Ovary (tissue), 3 donors: ENCODE results near the gene TPK1.

Experiments
- EP300 ChIP-seq: sonication (generic); formaldehyde crosslinking; IDR thresholded peaks from one replicate; pipeline ENCODE4 v1.6.1; 2017; ENCODE audit warnings: antibody characterized with exemption
- POLR2A ChIP-seq: fragments of 450-650 bp; IDR thresholded peaks from one replicate; pipeline ENCODE4 v1.6.1; 2017; ENCODE audit warnings: antibody characterized with exemption, mild to moderate bottlenecking, moderate library complexity
- TF ChIP-seq, protein P1 (sequence below), 3 donors: fragments of 450-650 bp in 2 of 3; fragments of 200-600 bp in 1 of 3; IDR thresholded peaks; one replicate each; pipeline versions ENCODE4 v1.5.1 to v1.8.0; 2016 to 2022; ENCODE audit warnings: antibody characterized with exemption in 3 of 3, mild to moderate bottlenecking in 1 of 3
- donor health status: DM: no; HTN: no; CAD: no.

DNA sequence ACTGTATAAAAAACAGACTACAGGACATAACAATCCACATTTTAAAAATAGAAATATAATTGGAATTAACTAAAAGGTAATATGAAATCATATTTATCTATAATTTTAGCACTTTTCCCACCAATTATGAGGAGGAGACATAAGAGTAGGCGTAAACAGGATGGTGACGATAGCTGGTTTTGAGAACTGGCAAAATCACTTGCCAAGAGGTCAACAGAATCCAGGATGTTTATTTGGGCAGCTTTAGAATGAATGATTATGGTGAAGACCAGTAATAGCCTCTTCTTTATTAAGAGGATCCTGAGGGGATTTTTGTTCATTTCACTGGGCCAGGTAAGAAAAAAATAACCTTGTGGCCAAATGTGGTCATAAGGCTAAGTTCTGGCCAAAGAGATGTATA is 67.2 kb downstream of the TPK1 start:
- TF ChIP-seq POLR2A: no peak
- TF ChIP-seq, protein P1, sequence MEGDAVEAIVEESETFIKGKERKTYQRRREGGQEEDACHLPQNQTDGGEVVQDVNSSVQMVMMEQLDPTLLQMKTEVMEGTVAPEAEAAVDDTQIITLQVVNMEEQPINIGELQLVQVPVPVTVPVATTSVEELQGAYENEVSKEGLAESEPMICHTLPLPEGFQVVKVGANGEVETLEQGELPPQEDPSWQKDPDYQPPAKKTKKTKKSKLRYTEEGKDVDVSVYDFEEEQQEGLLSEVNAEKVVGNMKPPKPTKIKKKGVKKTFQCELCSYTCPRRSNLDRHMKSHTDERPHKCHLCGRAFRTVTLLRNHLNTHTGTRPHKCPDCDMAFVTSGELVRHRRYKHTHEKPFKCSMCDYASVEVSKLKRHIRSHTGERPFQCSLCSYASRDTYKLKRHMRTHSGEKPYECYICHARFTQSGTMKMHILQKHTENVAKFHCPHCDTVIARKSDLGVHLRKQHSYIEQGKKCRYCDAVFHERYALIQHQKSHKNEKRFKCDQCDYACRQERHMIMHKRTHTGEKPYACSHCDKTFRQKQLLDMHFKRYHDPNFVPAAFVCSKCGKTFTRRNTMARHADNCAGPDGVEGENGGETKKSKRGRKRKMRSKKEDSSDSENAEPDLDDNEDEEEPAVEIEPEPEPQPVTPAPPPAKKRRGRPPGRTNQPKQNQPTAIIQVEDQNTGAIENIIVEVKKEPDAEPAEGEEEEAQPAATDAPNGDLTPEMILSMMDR (IDR thresholded peaks at IDR 0.05): no peak
- no peak for TF ChIP-seq EP300
